ENCODE measurements around the gene ALDH2. TPM values are rescaled to one million over a fixed set of nuclear protein-coding genes. Genes with fewer than 3 reads are reported as not detected.

Gene ALDH2
- total and polyA plus RNA-seq, 2 donors (not counting 1 experiment from before 2014, with no cell fraction given) = 7.0 to 22.3 TPM

- H3K27me3 Mint-ChIP-seq = no peaks in the 10 kb centered on the region
- H3K4me3 Mint-ChIP-seq = peak overlapping the region; percentile 30
- ChIA-PET CTCF (interaction anchor here (1.2 to 1.4 kb wide), 2 partner anchors 14 to 44 kb away, joined by 5 to 10 read pairs; no protein-coding TSS in a partner anchor), POLR2A (interaction anchor here (0.7 kb wide), 1 partner anchor 11 kb away, joined by 3 read pairs; no protein-coding TSS in a partner anchor)
- peaks cover 47% of the 10 kb centered on the region for H3K4me1 Mint-ChIP-seq
- DNase-seq (no peak), ATAC-seq (ENCODE audit: low read depth) (no peak)
- intact Hi-C loops (cut with micrococcal nuclease) = loop anchor here (5.0 kb wide), 1 partner anchor 81 kb away; the partner anchor contains the start of genes ACAD10 and BRAP
- H3K4me3 ChIP-seq (ENCODE audit: control extremely low read depth in 1 of 5, extremely low read depth in 1 of 5, insufficient read depth in 1 of 5, low read depth in 2 of 5, low read length in 4 of 5) = no peak overlapping the region
- WGBS (ENCODE audit: insufficient coverage) = 99% methylated on average over 7 of the region's 9 CpGs
- H4K20me1 ChIP-seq (ENCODE audit: control insufficient read depth, insufficient read depth, low read length, poor library complexity, severe bottlenecking) = no peaks in the 10 kb centered on the region
- peaks cover 3% of the 10 kb centered on the region for H3K79me2 ChIP-seq (ENCODE audit: control insufficient read depth, insufficient read depth, low read length)
- no peaks in the 10 kb centered on the region for H3K27me3 ChIP-seq (replicated peaks in 1 of 4; ENCODE audit: control extremely low read depth in 1 of 4, control insufficient read depth in 3 of 4, insufficient read depth in 4 of 4, low read length in 3 of 4)
- no peak overlapping the region for H3K27ac Mint-ChIP-seq
- H3K9me3 Mint-ChIP-seq (ENCODE audit: insufficient read depth) = no peaks in the 10 kb centered on the region
- no peaks in the 10 kb centered on the region for H3K36me3 ChIP-seq (replicated peaks in 1 of 2; ENCODE audit: control extremely low read depth in 1 of 2, control insufficient read depth in 1 of 2, extremely low read depth in 1 of 2, insufficient read depth in 2 of 2, low read length in 1 of 2)
- H3K4me2 ChIP-seq (replicated peaks; ENCODE audit: low read depth, low read length, poor library complexity, severe bottlenecking) = no peak overlapping the region
- H3K4me1 ChIP-seq (ENCODE audit: control insufficient read depth in 2 of 2, insufficient read depth in 2 of 2, low read length in 2 of 2) = peaks cover 35 to 42% of the 10 kb centered on the region in 2 donors
- peaks cover 0 to 6% (median 0%) of the 10 kb centered on the region in 3 donors for H3K9me3 ChIP-seq (ENCODE audit: control extremely low read depth in 1 of 3, control insufficient read depth in 2 of 3, insufficient read depth in 1 of 3, low read length in 2 of 3)
- no peak for TF ChIP-seq CTCF (IDR thresholded peaks at IDR 0.05)
- TF ChIP-seq EZH2 (IDR thresholded peaks at IDR 0.05; ENCODE audit: borderline replicate concordance, insufficient read depth, low read depth, low read length, poor library complexity, severe bottlenecking) = no peak
- no peak overlapping the region for H2AFZ ChIP-seq (ENCODE audit: insufficient read depth, low read depth, low read length, poor library complexity, severe bottlenecking)
- no peak overlapping the region for H3K9ac ChIP-seq (ENCODE audit: low read length)
- no peak overlapping the region for H3K27ac ChIP-seq (ENCODE audit: low read length in 2 of 2)
Measured at GRCh38 chr12:111768159-111768895, 1.6 kb downstream of the ALDH2 start.

DNA sequence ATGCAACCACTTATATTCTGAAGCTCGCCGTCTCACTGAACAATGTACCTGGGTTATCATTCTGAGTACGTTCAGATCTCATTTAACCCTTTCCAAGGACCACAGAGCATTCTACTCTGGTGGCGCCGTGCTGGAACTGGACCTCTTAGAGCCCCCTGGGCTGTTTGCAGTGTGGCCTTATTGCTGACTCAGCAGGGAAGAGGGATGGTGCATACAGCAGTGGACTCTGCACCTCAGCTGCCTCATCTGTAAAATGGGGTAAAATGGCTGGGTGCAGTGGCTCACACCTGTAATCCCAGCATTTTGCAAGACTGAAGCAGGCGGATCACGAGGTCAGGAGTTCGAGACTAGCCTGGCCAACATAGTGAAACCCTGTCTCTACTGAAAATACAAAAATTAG, 2.9 kb downstream of the ALDH2 start:
- POLR2A ChIA-PET = interaction anchor here (0.7 kb wide), 1 partner anchor 9 kb away, joined by 5 read pairs; no protein-coding TSS in a partner anchor
- DNase-seq (no peak), ATAC-seq (ENCODE audit: low read depth) (no peak)
- H3K79me2 ChIP-seq (ENCODE audit: control insufficient read depth, insufficient read depth, low read length) = peaks cover 3% of the 10 kb centered on the region
- WGBS (ENCODE audit: insufficient coverage) = 95% methylated on average over 6 of the region's 8 CpGs
- no peak overlapping the region for H3K4me2 ChIP-seq (replicated peaks; ENCODE audit: low read depth, low read length, poor library complexity, severe bottlenecking)
- H2AFZ ChIP-seq (ENCODE audit: insufficient read depth, low read depth, low read length, poor library complexity, severe bottlenecking) = no peak overlapping the region
- Mint-ChIP-seq H3K4me1 (peaks cover 46% of the 10 kb centered on the region), H3K4me3 (no peak overlapping the region), H3K9me3 (ENCODE audit: insufficient read depth) (no peaks in the 10 kb centered on the region), H3K27me3 (no peaks in the 10 kb centered on the region), H3K27ac (no peak overlapping the region)
- no peak for TF ChIP-seq EZH2 (IDR thresholded peaks at IDR 0.05; ENCODE audit: borderline replicate concordance, insufficient read depth, low read depth, low read length, poor library complexity, severe bottlenecking)
- no peak for TF ChIP-seq CTCF (IDR thresholded peaks at IDR 0.05)
- no peaks in the 10 kb centered on the region for H3K27me3 ChIP-seq (replicated peaks in 1 of 4; ENCODE audit: control extremely low read depth in 1 of 4, control insufficient read depth in 3 of 4, insufficient read depth in 4 of 4, low read length in 3 of 4)
- H3K4me3 ChIP-seq (ENCODE audit: control extremely low read depth in 1 of 5, extremely low read depth in 1 of 5, insufficient read depth in 1 of 5, low read depth in 2 of 5, low read length in 4 of 5) = no peak overlapping the region
- H3K9me3 ChIP-seq (ENCODE audit: control extremely low read depth in 1 of 3, control insufficient read depth in 2 of 3, insufficient read depth in 1 of 3, low read length in 2 of 3) = peaks cover 0 to 6% (median 0%) of the 10 kb centered on the region in 3 donors
- H3K4me1 ChIP-seq (ENCODE audit: control insufficient read depth in 2 of 2, insufficient read depth in 2 of 2, low read length in 2 of 2) = peaks cover 38 to 44% of the 10 kb centered on the region in 2 donors
- CTCF ChIA-PET = interaction anchor here (0.6 to 1.0 kb wide), 2 partner anchors 44 to 1625 kb away, joined by 4 read pairs; no protein-coding TSS in a partner anchor
- no peaks in the 10 kb centered on the region for H4K20me1 ChIP-seq (ENCODE audit: control insufficient read depth, insufficient read depth, low read length, poor library complexity, severe bottlenecking)
- H3K27ac ChIP-seq (ENCODE audit: low read length in 2 of 2) = no peak overlapping the region
- H3K9ac ChIP-seq (ENCODE audit: low read length) = no peak overlapping the region
- intact Hi-C loops (cut with micrococcal nuclease) = loop anchor here (5.0 kb wide), 1 partner anchor 82 kb away; the partner anchor contains the start of genes ACAD10 and BRAP
- no peaks in the 10 kb centered on the region for H3K36me3 ChIP-seq (replicated peaks in 1 of 2; ENCODE audit: control extremely low read depth in 1 of 2, control insufficient read depth in 1 of 2, extremely low read depth in 1 of 2, insufficient read depth in 2 of 2, low read length in 1 of 2)

Measured in B cell (primary cell).